Loucy (cell line): Measurements from ENCODE around the gene STAT3.

ENCODE experiments used
- H2AFZ ChIP-seq: fragments of 200-600 bp; sonication (generic); 2 replicates; pipeline ENCODE4 v1.6.0; 2016; ENCODE audit warnings: antibody characterized with exemption, mild to moderate bottlenecking, low read length, moderate library complexity
- H3F3A ChIP-seq: fragments of 200-600 bp; 2 replicates; pipeline ENCODE4 v1.6.0; 2016; ENCODE audit warnings: antibody characterized with exemption, low read depth, mild to moderate bottlenecking
- H3K27me3 ChIP-seq: fragments of 200-600 bp; sonication (generic); 2 replicates; pipeline ENCODE4 v1.6.1; 2014; ENCODE audit warnings: low read length, mild to moderate bottlenecking; ENCODE audit not compliant: insufficient read depth, poor library complexity, severe bottlenecking
- H3K36me3 ChIP-seq: fragments of 200-600 bp; sonication (generic); 2 replicates; pipeline ENCODE4 v1.6.1; 2016; ENCODE audit warnings: low read length; ENCODE audit not compliant: insufficient read depth
- H3K4me1 ChIP-seq: fragments of 200-600 bp; sonication (generic); 2 replicates; pipeline ENCODE4 v1.5.1; 2014; ENCODE audit warnings: low read length, mild to moderate bottlenecking; ENCODE audit not compliant: insufficient read depth, poor library complexity, severe bottlenecking
- H3K4me2 ChIP-seq: fragments of 200-600 bp; sonication (generic); 2 replicates; pipeline ENCODE4 v1.6.0; 2014; ENCODE audit warnings: antibody characterized with exemption, low read length, low read depth, mild to moderate bottlenecking; ENCODE audit not compliant: poor library complexity, severe bottlenecking
- H3K4me3 ChIP-seq: fragments of 200-600 bp; sonication (generic); 2 replicates; pipeline ENCODE4 v1.5.1; 2014; ENCODE audit warnings: low read length, mild to moderate bottlenecking, mixed read lengths; ENCODE audit not compliant: poor library complexity, severe bottlenecking
- H3K79me2 ChIP-seq: fragments of 200-600 bp; sonication (generic); 2 replicates; pipeline ENCODE4 v1.6.1; 2014; ENCODE audit warnings: low read length; ENCODE audit not compliant: insufficient read depth
- H3K9ac ChIP-seq: fragments of 200-600 bp; sonication (generic); 2 replicates; pipeline ENCODE4 v1.6.0; 2014; ENCODE audit warnings: mild to moderate bottlenecking, low read depth, low read length, moderate library complexity; ENCODE audit not compliant: poor library complexity, severe bottlenecking
- H3K9me2 ChIP-seq: fragments of 200-600 bp; sonication (generic); replicated peaks from 2 replicates; pipeline ENCODE4 v1.6.1; 2016; ENCODE audit warnings: low read depth, low read length, mixed read lengths
- H3K9me3 ChIP-seq: fragments of 200-600 bp; sonication (generic); 2 replicates; pipeline ENCODE4 v1.6.1; 2014; ENCODE audit warnings: mild to moderate bottlenecking, antibody characterized with exemption, low read length, low read depth; ENCODE audit not compliant: insufficient read depth
- H4K20me1 ChIP-seq: fragments of 200-600 bp; sonication (generic); 2 replicates; pipeline ENCODE4 v1.6.0; 2014; ENCODE audit warnings: antibody characterized with exemption, low read length, mild to moderate bottlenecking; ENCODE audit not compliant: insufficient read depth, poor library complexity, severe bottlenecking
- CTCF ChIP-seq: fragments of 200-600 bp; sonication (generic); conservative IDR thresholded peaks from 2 replicates; pipeline ENCODE4 v1.5.1; 2014; ENCODE audit warnings: mild to moderate bottlenecking, antibody characterized with exemption, low read length
- EZH2phosphoT487 ChIP-seq: fragments of 200-600 bp; IDR thresholded peaks from 2 replicates; pipeline ENCODE4 v1.6.1; 2018; ENCODE audit warnings: antibody characterized with exemption, mild to moderate bottlenecking, moderate library complexity, borderline replicate concordance

STAT3 gene

GRCh38 chr17:42270596-42270995 is 117.6 kb downstream of the STAT3 start:
- H3K4me1 ChIP-seq = peaks cover 78% of the 10 kb centered on the region
- H3K79me2 ChIP-seq = peaks cover 100% of the 10 kb centered on the region
- no peaks in the 10 kb centered on the region for H3K9me3 ChIP-seq
- H3K4me3 ChIP-seq = peak overlapping the region; percentile 97
- TF ChIP-seq CTCF (no peak), EZH2phosphoT487 (no peak)
- H3K36me3 ChIP-seq = no peaks in the 10 kb centered on the region
- H3K4me2 ChIP-seq = peak overlapping the region; percentile 94
- H3K9me2 ChIP-seq = no peaks in the 10 kb centered on the region
- H3K9ac ChIP-seq = peak overlapping the region; percentile 98
- H4K20me1 ChIP-seq = peaks cover 88% of the 10 kb centered on the region
- no peak overlapping the region for H2AFZ ChIP-seq
- no peaks in the 10 kb centered on the region for H3K27me3 ChIP-seq
- H3F3A ChIP-seq = no peaks in the 10 kb centered on the region

GRCh38 chr17:42270170-42270535 is 118.1 kb downstream of the STAT3 start:
- Histone ChIP-seq H3K4me2 (peak overlapping the region; percentile 94), H3K9me2 (no peaks in the 10 kb centered on the region), H3F3A (no peaks in the 10 kb centered on the region), H4K20me1 (peaks cover 86% of the 10 kb centered on the region), H3K9me3 (no peaks in the 10 kb centered on the region), H3K4me3 (peak overlapping the region; percentile 97), H3K9ac (peak overlapping the region; percentile 98), H2AFZ (no peak overlapping the region), H3K36me3 (no peaks in the 10 kb centered on the region), H3K27me3 (no peaks in the 10 kb centered on the region), H3K79me2 (peaks cover 100% of the 10 kb centered on the region), H3K4me1 (peaks cover 73% of the 10 kb centered on the region)
- TF ChIP-seq EZH2phosphoT487 (no peak), CTCF (no peak)

GRCh38 chr17:42268236-42268635 is 120.0 kb downstream of the STAT3 start:
- no peaks in the 10 kb centered on the region for H3K36me3 ChIP-seq
- peak overlapping the region; percentile 7 for H3K9ac ChIP-seq
- H3K4me1 ChIP-seq = peaks cover 54% of the 10 kb centered on the region
- no peak for TF ChIP-seq EZH2phosphoT487
- TF ChIP-seq CTCF = no peak
- H4K20me1 ChIP-seq = peaks cover 71% of the 10 kb centered on the region
- no peaks in the 10 kb centered on the region for H3F3A ChIP-seq
- H2AFZ ChIP-seq = no peak overlapping the region
- H3K9me2 ChIP-seq = no peaks in the 10 kb centered on the region
- H3K27me3 ChIP-seq = no peaks in the 10 kb centered on the region
- H3K4me2 ChIP-seq = peak overlapping the region; percentile 94
- H3K4me3 ChIP-seq = peak overlapping the region; percentile 26
- H3K79me2 ChIP-seq = peaks cover 90% of the 10 kb centered on the region
- H3K9me3 ChIP-seq = no peaks in the 10 kb centered on the region
